ENCODE data around the gene TATDN3. TPM values are rescaled to one million over a fixed set of nuclear protein-coding genes. Genes with fewer than 3 reads are reported as not detected.

The TATDN3 gene
- polyA plus RNA-seq, 1 experiment = 16.3 TPM

GRCh38 chr1:212822956-212823355 lies 31.3 kb downstream of the TATDN3 start:
- H3K27me3 ChIP-seq (ENCODE audit: control insufficient read depth, insufficient read depth, low read length) = no peaks in the 10 kb centered on the region
- H3K9me3 ChIP-seq (ENCODE audit: control insufficient read depth, insufficient read depth, low read length) = peaks cover 23% of the 10 kb centered on the region
- POLR2A ChIA-PET = no interaction called here
- H3K4me3 ChIP-seq (ENCODE audit: low read depth, low read length) = no peak overlapping the region
- no peak overlapping the region for H3K27ac ChIP-seq (ENCODE audit: low read depth, low read length)
- CTCF ChIA-PET = no interaction called here
- no peak for DNase-seq (ENCODE audit: low read depth, low spot score)
- TF ChIP-seq CTCF (IDR thresholded peaks at IDR 0.05; ENCODE audit: low read depth, low read length) = no peak

GRCh38 chr1:212824201-212824600 lies 32.5 kb downstream of the TATDN3 start:
- DNase-seq (ENCODE audit: low read depth, low spot score) = no peak
- Histone ChIP-seq H3K27me3 (ENCODE audit: control insufficient read depth, insufficient read depth, low read length) (no peaks in the 10 kb centered on the region), H3K27ac (ENCODE audit: low read depth, low read length) (no peak overlapping the region), H3K9me3 (ENCODE audit: control insufficient read depth, insufficient read depth, low read length) (peaks cover 23% of the 10 kb centered on the region), H3K4me3 (ENCODE audit: low read depth, low read length) (no peak overlapping the region)
- TF ChIP-seq CTCF (IDR thresholded peaks at IDR 0.05; ENCODE audit: low read depth, low read length) = no peak
- ChIA-PET CTCF (interaction anchor here (0.6 kb wide), 1 partner anchor 19 kb away, joined by 4 read pairs; no protein-coding TSS in a partner anchor), POLR2A (no interaction called here)

- no peak overlapping the region for H3K27ac ChIP-seq (ENCODE audit: low read depth, low read length)
- POLR2A ChIA-PET = no interaction called here
- no peak for DNase-seq (ENCODE audit: low read depth, low spot score)
Measured at GRCh38 chr1:212825798-212826452, 34.2 kb downstream of the TATDN3 start.

GRCh38 chr1:212827171-212827776 lies 35.6 kb downstream of the TATDN3 start:
- CTCF ChIA-PET = interaction anchor here (1.6 kb wide), 1 partner anchor 12 kb away, joined by 4 read pairs; no protein-coding TSS in a partner anchor

More at GRCh38 chr1:212825798-212826452, 34.2 kb downstream of the TATDN3 start:
- Histone ChIP-seq H3K4me3 (ENCODE audit: low read depth, low read length) (no peak overlapping the region), H3K27me3 (ENCODE audit: control insufficient read depth, insufficient read depth, low read length) (no peaks in the 10 kb centered on the region), H3K9me3 (ENCODE audit: control insufficient read depth, insufficient read depth, low read length) (peaks cover 23% of the 10 kb centered on the region)
- CTCF ChIA-PET = interaction anchor here (1.6 kb wide), 1 partner anchor 11 kb away, joined by 4 read pairs; no protein-coding TSS in a partner anchor
- no peak for TF ChIP-seq CTCF (IDR thresholded peaks at IDR 0.05; ENCODE audit: low read depth, low read length)

More at GRCh38 chr1:212827171-212827776, 35.6 kb downstream of the TATDN3 start:
- no peaks in the 10 kb centered on the region for H3K27me3 ChIP-seq (ENCODE audit: control insufficient read depth, insufficient read depth, low read length)
- H3K4me3 ChIP-seq (ENCODE audit: low read depth, low read length) = no peak overlapping the region
- H3K27ac ChIP-seq (ENCODE audit: low read depth, low read length) = no peak overlapping the region
- DNase-seq (ENCODE audit: low read depth, low spot score) = no peak
- POLR2A ChIA-PET = no interaction called here
- H3K9me3 ChIP-seq (ENCODE audit: control insufficient read depth, insufficient read depth, low read length) = peaks cover 23% of the 10 kb centered on the region
- no peak for TF ChIP-seq CTCF (IDR thresholded peaks at IDR 0.05; ENCODE audit: low read depth, low read length)

Measured in AG04450 (cell line).